Amniotic epithelial cell (primary cell): ENCODE measurements around the gene CCR1.
A peak's percentile ranks its signal among the peaks of the same experiment; 100 is the strongest.

ENCODE experiments used
- DNase-seq: peaks from one replicate; pipeline ENCODE4 v3.0.0-alpha.2; 2010; ENCODE audit warnings: low read depth

The CCR1 gene

DNA sequence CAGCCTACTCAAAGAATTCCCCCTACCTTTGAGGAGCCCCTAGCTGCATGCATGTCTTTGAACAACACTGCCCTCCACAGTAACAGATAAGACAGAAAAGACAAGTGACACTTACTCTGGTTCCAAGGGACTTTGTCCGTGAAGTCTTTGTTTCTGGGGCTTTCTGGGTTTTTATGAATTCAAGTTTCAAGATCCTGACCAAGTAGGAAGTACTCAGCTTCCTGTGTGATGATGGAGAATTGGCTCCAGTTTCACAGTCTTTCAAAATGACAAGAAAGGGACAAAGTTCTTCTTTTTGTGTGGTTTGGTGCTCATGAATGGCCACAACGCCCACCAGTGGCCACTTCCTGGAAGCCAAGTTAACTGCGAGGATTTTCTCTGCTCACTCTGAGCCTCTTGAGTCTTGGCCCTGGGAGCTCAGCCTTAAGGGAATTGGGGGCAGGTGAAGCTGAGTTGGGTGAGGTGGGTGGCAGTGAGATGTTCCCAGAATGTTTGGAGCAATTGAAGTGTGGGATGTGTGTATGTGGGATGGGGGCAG lies at the start of gene CCR1:
TSS of gene CCR1 (minus strand) at position 147 of the 538 bp plus-strand sequence. CDS start 4,000 bp downstream, outside the sequence.
- peak; percentile 21 for DNase-seq

DNA sequence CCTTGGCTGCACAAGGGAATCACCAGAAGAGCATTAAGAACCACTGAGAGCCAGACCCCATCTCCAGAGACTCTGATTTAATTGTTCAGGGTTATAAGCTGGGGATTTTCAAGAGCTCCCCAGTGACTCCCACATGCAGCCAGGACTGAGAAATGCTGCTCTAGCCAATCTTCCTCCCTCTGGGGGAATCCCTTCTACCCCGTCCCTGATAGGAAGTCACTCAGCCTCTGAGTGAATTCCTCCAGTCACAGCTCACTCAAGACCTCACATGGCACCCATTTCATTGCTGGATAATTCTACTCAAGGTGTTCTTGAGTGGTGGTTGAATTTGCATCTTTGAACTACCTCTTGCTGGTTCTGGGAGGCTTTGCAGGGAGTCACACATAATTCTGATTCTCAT lies 44.9 kb upstream of the CCR1 start:
- DNase-seq = no peak

DNA sequence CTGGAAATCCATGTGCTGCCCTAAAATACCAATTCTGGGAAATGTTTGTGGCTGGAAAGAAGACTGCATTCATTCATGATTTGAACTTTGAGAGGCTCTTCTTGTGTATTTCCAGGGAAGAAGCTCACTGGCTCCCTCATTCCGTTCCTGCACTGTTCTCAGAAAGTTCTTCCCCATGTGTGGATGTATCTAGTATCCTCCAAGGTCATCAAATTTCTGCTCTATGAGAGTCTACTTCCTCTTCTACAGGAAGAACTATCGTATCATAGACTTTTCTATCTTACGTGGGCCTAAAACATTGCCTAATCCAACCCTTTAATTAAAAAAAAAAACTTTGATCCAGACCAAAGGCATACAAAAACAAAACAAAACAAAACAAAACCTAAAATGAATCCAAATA lies 37.0 kb upstream of the CCR1 start:
- no peak for DNase-seq

DNA sequence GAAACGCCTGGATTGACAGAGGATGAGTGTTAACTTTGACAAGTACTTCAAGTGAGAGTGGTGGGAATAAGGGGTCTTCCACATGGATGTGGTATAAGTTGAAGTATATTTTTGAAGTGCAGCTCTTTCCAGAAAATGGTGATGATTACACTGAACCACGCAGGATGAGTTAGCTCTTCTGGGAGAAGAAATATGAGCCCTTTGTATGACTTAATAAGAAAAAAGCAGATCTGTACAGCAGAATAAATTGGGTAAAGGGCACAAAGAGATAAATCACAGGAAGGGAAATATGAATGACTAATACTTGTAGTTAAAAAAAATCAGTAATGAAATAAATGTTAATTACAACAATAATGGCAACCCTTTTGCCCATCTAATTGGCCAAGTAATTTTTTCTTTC lies 35.4 kb upstream of the CCR1 start:
- no peak for DNase-seq

DNA sequence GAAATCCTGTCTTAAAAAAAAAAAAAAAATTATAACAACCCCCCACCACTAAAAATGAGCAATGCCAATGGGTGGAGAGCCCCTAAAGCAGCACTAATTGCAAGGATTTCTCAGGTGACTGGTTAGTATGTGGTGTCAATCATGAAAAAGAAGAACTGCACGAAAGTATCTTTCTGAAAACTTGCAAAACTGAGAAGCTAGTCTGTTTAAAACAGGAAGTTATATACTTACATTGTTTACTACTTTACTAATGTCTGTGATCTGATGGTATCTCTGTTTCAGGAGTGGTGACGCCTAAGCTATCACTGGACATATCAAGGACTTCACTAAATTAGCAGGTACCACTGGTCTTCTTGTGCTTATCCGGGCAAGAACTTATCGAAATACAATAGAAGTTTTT lies 34.0 kb upstream of the CCR1 start, which contains the start of gene CCR3:
TSS of gene CCR3 (plus strand) at position 341 of the 400 bp plus-strand sequence. CDS start 22,699 bp downstream, outside the sequence.
- DNase-seq = no peak

DNA sequence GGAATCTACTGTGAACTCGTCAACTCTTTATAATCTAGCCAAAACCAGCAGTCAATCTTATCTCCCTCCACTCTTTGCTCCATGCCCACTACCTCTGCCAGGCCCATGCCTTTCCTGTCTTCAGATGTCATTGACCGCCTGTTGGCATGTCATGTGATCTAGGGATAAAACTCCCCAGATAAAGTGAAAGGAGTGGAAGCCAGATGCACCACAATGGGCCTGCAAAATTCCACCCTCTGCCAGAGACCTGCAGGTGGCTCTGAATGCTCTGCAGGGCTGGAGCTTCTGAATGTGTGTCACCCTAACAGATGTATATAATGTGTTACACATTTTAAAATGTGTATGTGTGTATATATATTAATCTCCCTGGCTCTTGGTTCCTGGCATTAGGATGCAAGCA lies 31.8 kb upstream of the CCR1 start:
- DNase-seq = no peak

DNA sequence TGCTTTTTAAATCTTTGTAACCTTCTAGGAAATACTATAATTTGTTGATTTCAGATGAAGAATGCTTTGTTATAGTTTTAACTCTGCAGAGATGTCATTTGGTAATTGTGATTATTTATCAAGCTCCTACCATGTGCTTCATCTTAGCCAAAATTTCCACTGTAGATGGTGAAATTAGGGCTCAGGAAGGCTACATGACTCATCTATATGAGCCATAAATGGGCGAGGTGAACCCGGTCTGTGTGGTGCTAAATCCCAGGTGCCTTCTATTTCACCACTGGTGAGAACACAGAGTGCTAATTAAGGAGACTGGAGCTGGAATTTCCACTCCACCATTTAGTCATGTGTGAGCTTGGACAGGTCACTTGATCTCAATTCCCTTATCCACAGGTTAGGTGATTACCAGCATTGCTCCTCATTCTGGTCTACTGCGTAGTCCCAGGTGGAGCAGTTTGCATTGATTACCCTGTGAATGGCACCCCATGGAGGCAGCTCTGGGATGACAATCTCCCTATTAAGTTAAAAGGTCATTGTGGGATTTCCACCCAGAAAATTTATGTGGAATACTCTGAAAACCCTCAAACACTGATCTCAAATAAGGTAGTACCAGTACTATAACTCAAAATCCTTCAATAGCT lies 31.3 kb upstream of the CCR1 start:
- DNase-seq = no peak

DNA sequence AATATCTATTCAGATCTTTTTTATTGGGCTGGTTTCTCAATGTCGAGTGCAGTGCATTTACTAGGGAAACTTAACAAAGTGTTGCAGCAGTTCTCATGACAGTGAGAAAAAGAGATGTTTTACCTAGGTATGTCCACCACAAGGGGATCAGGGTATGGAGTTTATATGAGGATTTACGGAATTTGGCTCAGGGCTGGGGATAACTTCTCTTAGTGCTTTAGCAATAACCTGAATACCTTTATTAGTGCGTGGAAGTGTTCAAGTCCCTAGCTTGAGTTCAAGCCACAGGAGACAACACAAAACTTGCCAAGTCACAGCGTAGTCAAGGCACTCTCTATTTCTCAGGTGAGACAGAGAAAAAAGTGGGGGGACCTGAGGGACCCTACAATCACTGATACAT lies 30.3 kb upstream of the CCR1 start:
- DNase-seq = no peak

DNA sequence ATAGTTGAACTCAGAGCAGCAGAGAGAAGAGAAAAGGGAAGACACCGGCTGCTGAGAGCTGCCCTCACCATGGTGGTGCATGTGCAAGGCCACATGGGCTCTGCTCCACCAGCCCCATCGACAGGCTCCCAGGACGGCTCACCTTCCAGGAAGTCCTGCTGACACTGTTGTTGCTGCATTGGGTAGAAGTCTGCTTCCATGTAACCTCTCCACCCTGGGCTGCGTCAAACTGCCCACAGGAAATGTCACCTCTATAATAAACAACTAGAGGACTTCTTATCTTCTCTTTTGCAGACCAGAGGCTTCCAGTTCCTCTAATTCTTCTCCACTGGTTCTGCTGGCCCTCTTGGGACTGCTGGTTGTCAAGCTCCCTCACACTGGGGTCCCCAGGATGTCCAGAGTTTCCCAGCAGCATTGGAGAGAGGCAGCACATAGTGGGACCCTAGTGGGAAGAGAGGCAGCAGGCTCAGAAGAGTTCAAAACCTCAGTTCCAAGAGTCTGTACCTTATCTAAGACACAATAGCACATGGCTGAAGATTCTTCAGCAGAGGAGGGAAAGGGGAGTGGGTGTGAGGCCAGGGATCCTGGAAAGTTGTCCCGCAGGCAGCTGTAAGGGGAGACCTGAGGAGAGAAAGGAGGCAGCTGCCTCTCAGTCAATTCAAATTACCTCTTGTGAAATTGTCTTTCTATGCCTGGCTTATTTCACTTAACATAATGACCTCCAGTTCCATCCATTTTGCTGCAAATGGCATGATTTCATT lies 28.4 kb upstream of the CCR1 start:
- DNase-seq = no peak

DNA sequence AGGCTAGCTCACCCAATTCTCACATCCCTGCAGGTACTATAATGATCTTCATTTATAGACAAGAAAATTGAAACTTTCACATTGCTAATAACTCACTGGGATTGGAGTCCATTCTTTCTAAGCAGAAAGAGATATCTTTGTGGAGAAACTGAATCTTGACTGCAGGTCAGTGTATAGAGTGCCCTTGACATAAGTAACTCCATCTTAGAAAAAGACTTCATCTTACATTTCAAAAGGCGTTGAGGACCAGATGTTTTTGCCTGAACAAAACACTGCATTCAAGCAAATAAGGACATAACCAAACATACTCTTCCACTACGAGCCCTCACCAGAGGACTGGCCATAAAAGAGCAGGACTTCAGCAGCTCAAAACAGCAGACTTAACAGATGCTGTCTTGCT lies 27.3 kb upstream of the CCR1 start:
- no peak for DNase-seq

DNA sequence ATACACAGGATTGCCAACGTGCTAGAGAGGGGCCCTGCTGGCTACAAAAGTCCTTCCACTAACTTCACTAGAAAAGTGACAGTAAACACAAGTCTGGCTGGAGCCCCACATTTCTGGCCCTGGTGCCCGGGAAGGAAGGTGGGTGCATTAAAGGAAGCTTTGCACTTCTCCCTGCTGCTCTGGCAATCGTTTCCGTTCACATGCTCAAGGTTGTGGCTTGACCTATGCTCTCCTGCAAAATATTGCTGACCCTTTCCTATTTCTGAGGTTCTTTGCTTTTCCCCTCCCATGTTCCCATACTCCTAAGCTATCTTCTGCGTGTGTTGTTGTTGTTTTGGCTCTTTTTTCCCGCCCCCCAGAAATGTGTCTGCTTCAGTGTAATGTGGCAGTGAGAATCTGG lies 25.1 kb upstream of the CCR1 start:
- no peak for DNase-seq

DNA sequence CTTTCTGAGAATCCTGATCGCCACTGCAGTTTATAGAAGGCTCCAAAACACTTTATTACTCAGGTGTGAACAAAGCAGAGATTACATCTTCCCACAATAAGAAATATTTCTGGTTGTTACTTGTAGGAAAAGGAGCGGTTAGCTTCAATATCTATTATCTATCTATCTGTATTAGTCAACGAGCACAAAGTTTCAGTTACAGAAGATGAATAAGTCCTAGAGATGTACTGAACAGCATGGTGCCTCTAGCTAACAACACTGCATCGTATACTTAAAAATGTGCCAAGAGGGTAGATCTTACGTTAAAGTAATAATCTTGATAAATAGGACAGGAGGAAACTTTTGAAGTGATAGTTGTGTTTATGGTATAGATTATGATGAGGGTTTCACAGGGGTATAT lies 23.2 kb upstream of the CCR1 start:
- DNase-seq = no peak

DNA sequence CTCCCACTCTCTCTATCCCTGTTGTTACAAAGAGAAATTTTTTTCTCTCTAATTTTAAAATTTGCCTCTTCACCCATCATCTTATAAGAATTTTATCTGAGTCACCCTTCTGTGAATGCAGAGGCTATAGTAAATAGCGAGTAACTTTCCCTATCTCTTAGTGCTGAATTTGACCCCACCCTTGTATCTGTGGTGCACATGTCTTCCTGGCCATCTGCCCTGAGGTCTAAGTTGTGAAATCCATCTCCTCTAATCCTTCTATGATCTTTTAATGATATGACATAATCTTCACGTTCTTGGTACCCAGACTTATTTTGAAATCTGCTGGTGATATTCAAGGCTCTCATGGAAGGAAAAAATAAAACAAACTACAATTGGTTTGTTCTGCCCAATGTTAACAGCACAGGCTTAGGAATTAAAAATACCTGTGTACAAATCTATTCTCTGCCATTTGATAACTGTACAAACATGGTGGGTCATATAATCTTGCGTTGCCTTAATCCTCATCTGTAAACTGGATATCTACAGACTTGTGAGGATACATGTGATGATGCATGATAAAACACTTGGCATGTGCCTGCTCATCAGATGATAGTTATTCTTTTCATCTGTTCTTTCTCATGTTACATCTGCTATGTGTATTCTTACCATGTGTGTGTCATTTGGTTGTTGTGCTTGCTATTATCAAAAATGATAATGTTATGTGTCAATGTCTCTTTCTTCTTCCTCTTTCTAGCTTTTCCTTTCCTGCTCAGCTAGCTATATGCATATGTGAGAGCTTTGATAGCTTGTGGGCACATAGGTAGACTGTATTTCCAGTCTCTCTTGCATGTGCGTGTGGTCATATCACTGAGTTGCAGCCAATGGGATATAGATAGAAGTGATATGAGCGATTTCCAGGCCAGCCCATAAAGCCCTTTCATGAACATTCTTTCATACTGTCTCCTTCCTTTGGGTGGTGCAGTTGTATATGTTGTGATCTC lies 20.4 kb upstream of the CCR1 start:
- peak; percentile 94 for DNase-seq

DNA sequence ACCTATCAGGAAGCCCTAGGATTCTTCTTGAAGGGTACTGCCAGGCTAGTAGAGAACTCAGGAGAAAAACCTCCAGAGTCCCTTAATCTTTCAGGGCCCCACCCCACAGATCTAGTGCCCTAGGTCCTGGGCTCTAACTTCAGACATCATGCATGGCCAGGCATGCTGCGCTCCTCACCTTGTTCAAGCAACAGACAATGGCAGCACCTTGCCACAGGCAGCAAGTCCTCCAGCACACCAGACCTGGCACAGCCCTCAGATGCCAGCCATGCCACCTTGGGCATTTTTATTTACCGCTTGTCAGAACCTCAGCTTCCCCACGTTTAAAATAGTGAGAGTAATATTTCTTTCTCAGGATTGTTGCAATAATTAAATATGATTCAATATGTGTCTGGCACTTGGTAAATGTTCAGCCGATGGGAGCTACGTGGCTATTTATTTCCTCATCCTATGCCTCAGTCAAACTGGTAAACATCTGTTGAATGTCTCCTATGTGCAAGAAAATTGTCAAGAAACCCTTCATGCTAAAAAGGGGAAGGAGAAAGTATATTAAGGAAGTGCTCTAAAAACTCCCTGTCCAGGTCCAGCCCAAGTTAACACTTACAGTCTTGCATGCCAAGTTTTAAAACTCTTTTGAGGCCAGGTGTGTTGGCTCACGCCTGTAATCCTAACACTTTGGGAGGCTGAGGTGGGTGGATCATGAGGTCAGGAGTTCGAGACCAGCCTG lies 14.5 kb upstream of the CCR1 start:
- DNase-seq = peak; percentile 8

DNA sequence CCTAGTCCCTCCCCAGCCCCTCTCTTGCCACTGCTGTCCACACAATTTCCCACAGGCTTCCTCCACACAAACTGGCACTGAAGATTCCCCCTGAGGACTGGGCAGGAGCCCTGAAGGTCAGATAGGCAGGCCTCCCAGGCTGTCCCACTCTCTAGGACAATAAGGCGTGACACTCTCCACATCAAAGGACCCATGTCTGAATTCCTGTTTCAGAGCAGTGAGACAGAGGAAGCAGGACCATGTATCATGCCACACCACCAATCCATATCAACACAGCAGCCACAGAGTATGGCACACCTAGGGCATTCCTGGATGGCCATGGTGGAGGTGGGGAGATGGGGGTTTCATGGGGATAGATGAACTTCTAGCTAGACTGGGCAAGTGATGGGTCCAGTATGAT lies 13.8 kb upstream of the CCR1 start:
- no peak for DNase-seq

DNA sequence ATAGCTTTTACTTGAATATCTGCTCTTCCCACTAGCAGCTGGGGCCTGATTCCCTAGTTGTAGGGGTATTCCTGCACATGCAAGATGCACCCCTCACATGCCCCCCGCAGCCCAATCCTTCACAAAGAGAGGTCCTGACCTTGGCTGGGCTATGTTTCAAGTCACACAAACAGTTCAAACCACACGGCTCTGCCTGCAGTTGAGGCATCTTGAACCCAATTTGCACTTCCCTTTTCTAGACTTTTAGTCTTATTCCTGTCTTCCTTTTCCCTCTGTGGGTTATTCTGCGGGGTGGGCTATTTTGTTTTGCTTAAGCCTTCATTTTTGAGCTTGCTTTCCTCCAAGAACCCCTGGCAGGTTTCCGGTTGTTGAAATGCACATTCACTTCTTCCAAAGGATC lies 13.3 kb upstream of the CCR1 start:
- no peak for DNase-seq

DNA sequence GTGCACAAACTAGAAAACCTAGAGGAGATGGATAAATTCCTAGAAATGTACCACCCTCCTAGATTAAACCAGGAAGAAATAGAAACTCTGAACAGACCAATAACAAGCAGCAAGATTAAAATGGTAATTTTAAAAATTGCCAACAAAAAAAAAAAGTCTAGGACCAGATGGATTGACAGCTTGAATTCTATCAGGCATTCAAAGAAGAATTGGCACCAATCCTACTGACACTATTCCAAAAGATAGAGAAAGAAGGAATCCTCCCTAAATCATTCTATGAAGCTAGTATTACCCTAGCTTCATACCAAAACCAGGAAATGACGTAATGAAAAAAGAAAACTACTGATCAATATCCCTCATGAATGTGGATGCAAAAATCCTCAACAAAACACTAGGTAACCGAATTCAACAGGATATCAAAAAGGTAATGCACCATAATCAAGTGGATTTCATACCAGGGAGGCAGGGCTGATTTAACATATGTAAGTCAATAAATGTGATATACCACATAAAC lies 10.1 kb upstream of the CCR1 start:
- no peak for DNase-seq

DNA sequence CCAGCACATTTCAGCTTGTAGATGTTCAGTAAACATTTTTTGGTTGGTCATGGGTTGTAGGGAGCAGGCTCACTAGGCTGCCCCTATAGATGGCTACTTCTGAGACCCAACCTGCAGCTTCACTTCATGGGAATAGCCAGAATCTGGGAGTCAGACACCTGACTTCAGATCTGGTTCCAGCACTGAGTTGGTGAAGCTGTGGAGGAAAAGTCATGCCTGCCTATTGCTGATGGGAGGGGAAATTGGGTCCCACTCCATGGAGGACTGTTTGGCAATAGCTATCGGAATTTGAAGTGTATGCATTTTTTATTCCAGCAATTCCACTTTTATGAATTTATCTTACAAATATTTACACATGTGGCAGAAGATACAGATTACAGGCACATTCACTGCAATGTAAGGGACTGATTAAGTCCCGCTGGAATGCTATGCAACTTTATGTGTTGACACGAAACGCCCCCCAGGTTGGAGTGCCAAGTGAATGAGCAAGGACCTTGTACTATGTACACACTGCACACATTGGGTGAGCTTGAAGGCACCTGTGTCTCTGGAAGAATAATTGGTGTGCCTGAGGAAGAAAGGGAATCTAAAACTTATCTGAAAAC lies 7.8 kb upstream of the CCR1 start:
- DNase-seq = peak; percentile 27

DNA sequence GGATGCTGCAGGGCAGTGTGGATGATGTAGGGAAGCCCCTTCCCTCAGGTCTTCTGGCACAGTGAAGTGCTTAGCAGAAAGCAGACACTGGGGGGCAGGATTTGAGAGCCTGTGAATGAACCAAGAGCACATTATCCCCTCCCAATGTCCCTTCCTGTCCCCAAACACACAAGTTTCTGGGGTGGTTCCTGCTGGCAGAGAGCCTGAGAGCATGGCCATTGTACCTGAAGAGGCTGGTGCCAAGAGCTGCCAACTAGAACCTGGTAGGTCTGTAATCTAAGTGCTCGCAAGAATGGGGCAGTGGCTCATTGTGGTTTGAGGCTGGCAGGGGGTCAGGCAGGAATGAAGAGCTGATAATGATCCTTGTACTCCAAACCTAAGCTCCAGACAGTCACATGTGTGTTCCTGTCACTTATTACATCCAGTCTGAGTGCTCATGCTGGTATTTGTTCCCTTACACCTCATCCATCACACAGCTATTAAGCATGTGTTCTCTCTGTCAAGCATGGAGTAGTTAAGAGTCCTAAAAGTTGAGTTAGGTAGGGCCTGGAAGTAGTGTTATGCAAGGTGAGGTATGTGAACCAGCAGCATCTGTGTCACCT lies 6.7 kb upstream of the CCR1 start:
- no peak for DNase-seq

DNA sequence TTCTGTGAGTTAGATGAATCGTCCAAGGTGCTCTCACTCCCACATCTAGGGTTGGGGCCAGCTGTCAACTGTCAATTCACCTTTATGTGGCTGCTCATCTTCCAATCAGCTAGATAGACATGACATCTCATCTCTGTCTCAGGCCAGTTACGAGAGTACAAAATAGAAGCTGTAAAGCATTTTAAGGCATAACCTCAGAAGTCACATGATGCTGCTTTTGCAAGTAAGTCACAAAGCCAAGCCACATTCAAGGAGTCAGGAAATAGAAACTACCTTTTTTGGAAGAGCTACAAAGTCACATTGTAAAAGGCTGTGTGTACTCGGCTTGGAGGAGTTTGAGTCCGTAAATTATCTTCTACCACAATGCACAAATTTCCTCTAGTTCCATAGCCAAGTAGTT lies 5.1 kb upstream of the CCR1 start:
- no peak for DNase-seq

DNA sequence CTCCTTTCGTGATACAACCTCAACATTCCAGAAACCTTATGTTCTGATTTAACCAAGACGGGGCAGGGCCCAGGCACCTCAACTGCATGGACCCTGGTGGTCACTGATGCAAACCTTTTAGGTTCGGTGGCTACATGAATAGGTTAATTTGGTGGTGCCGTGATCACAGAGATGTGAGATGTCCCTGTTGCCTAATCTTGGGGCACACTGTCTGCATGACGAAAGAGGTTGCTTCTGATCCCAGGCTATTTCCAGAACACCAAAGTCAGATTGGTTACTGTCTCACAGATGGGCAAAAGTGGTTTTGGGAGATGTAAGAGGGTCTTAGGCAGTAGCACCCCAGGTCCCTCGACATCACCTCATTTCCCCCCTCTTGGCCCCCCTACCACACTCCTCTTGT lies 4.0 kb upstream of the CCR1 start:
- DNase-seq = no peak
